ENCODE measurements around the gene LHCGR.
"Not testable (repeated sequence)": the region's sequence is repeated elsewhere in the genome, so short reads cannot be mapped to it uniquely, and the experiment has no call there.

Gene LHCGR

GRCh38 chr2:48753228-48753627 lies 2.3 kb downstream of the LHCGR start:
- H3K4me3 ChIP-seq (ENCODE audit: control insufficient read depth, low read depth, low read length): no peak overlapping the region
- no peak for DNase-seq (ENCODE audit: low read depth)
- TF ChIP-seq CTCF (IDR thresholded peaks at IDR 0.05; ENCODE audit: control insufficient read depth, insufficient read depth, low read depth, low read length, missing control alignments): no peak

GRCh38 chr2:48750128-48750739 lies 5.3 kb downstream of the LHCGR start:
- no peak for TF ChIP-seq CTCF (IDR thresholded peaks at IDR 0.05; ENCODE audit: control insufficient read depth, insufficient read depth, low read depth, low read length, missing control alignments)
- no peak overlapping the region for H3K4me3 ChIP-seq (ENCODE audit: control insufficient read depth, low read depth, low read length)
- no peak for DNase-seq (ENCODE audit: low read depth)

- H3K4me3 ChIP-seq (ENCODE audit: control insufficient read depth, low read depth, low read length): no peak overlapping the region
- no peak for DNase-seq (ENCODE audit: low read depth)
- no peak for TF ChIP-seq CTCF (IDR thresholded peaks at IDR 0.05; ENCODE audit: control insufficient read depth, insufficient read depth, low read depth, low read length, missing control alignments)
Observed at GRCh38 chr2:48749291-48750127, 6.0 kb downstream of the LHCGR start.

- TF ChIP-seq CTCF (IDR thresholded peaks at IDR 0.05; ENCODE audit: control insufficient read depth, insufficient read depth, low read depth, low read length, missing control alignments): no peak
- H3K4me3 ChIP-seq (ENCODE audit: control insufficient read depth, low read depth, low read length): no peak overlapping the region
- no peak for DNase-seq (ENCODE audit: low read depth)
Observed at GRCh38 chr2:48747319-48747718, 8.2 kb downstream of the LHCGR start.

GRCh38 chr2:48739236-48739635 lies 16.3 kb downstream of the LHCGR start:
- DNase-seq (ENCODE audit: low read depth); H3K4me3 ChIP-seq (ENCODE audit: control insufficient read depth, low read depth, low read length): not testable (repeated sequence)

- no peak overlapping the region for H3K4me3 ChIP-seq (ENCODE audit: control insufficient read depth, low read depth, low read length)
- no peak for TF ChIP-seq CTCF (IDR thresholded peaks at IDR 0.05; ENCODE audit: control insufficient read depth, insufficient read depth, low read depth, low read length, missing control alignments)
- no peak for DNase-seq (ENCODE audit: low read depth)
Observed at GRCh38 chr2:48738806-48739205, 16.7 kb downstream of the LHCGR start.

GRCh38 chr2:48736251-48736650 lies 19.3 kb downstream of the LHCGR start:
- DNase-seq (ENCODE audit: low read depth): no peak
- no peak for TF ChIP-seq CTCF (IDR thresholded peaks at IDR 0.05; ENCODE audit: control insufficient read depth, insufficient read depth, low read depth, low read length, missing control alignments)
- H3K4me3 ChIP-seq (ENCODE audit: control insufficient read depth, low read depth, low read length): no peak overlapping the region

Data from AG09309 (cell line).